SK-N-SH (cell line): Measurements from ENCODE around the gene FAM47C.

Experiments used
- CTCF ChIP-seq: fragments of 200-600 bp; sonication (generic); IDR thresholded peaks from 2 replicates; pipeline ENCODE4 v1.6.1; 2017; ENCODE audit warnings: antibody characterized with exemption, mild to moderate bottlenecking, moderate library complexity
- EP300 ChIP-seq, 2 experiments: IDR thresholded peaks; 2 replicates each; pipeline versions ENCODE4 v1.4.0 to v1.6.1; 2012; ENCODE audit warnings: borderline replicate concordance in 1 of 2, low read depth in 1 of 2, low read length in 1 of 2
- JUND ChIP-seq: IDR thresholded peaks from 2 replicates; pipeline ENCODE4 v1.4.0; 2012
- MXI1 ChIP-seq: IDR thresholded peaks from 2 replicates; pipeline ENCODE4 v1.6.1; 2012; ENCODE audit warnings: mild to moderate bottlenecking, low read depth, low read length, improper control_type of control experiment
- POLR2AphosphoS5 ChIP-seq: IDR thresholded peaks from 2 replicates; pipeline ENCODE4 v1.6.1; 2012; ENCODE audit warnings: low read depth, low read length
- RAD21 ChIP-seq: IDR thresholded peaks from 2 replicates; pipeline ENCODE4 v1.6.1; 2012; ENCODE audit warnings: mild to moderate bottlenecking, low read length
- TAF1 ChIP-seq: IDR thresholded peaks from 2 replicates; pipeline ENCODE4 v1.6.1; 2012; ENCODE audit warnings: low read depth, mild to moderate bottlenecking, low read length, moderate library complexity, borderline replicate concordance
- TCF12 ChIP-seq: IDR thresholded peaks from 2 replicates; pipeline ENCODE4 v1.4.0; 2012
- TEAD4 ChIP-seq: IDR thresholded peaks from 2 replicates; pipeline ENCODE4 v1.4.0; 2012; ENCODE audit warnings: mild to moderate bottlenecking, borderline replicate concordance; ENCODE audit not compliant: insufficient read depth
- YY1 ChIP-seq: IDR thresholded peaks from 2 replicates; pipeline ENCODE4 v1.4.0; 2012; ENCODE audit warnings: low read depth, mild to moderate bottlenecking
- TF ChIP-seq, protein P1 (sequence below): fragments of 150-350 bp; IDR thresholded peaks from 2 replicates; pipeline ENCODE4 v1.6.1; 2017; ENCODE audit warnings: antibody characterized with exemption, low read length, low read depth, borderline replicate concordance
- TF ChIP-seq, protein P2 (sequence below): IDR thresholded peaks from 2 replicates; pipeline ENCODE4 v1.4.0; 2012; ENCODE audit warnings: low read depth, borderline replicate concordance

- TF ChIP-seq JUND (no peak), TAF1 (no peak), YY1 (no peak), CTCF (no peak), TCF12 (no peak), TEAD4 (no peak), POLR2AphosphoS5 (no peak), RAD21 (no peak), MXI1 (no peak), EP300 (IDR thresholded peaks at IDR 0.05; ENCODE audit: borderline replicate concordance in 1 of 2, low read depth in 1 of 2, low read length in 1 of 2) (no peak)
- TF ChIP-seq, protein P1, sequence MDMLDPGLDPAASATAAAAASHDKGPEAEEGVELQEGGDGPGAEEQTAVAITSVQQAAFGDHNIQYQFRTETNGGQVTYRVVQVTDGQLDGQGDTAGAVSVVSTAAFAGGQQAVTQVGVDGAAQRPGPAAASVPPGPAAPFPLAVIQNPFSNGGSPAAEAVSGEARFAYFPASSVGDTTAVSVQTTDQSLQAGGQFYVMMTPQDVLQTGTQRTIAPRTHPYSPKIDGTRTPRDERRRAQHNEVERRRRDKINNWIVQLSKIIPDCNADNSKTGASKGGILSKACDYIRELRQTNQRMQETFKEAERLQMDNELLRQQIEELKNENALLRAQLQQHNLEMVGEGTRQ, result no peak
- TF ChIP-seq, protein P2, sequence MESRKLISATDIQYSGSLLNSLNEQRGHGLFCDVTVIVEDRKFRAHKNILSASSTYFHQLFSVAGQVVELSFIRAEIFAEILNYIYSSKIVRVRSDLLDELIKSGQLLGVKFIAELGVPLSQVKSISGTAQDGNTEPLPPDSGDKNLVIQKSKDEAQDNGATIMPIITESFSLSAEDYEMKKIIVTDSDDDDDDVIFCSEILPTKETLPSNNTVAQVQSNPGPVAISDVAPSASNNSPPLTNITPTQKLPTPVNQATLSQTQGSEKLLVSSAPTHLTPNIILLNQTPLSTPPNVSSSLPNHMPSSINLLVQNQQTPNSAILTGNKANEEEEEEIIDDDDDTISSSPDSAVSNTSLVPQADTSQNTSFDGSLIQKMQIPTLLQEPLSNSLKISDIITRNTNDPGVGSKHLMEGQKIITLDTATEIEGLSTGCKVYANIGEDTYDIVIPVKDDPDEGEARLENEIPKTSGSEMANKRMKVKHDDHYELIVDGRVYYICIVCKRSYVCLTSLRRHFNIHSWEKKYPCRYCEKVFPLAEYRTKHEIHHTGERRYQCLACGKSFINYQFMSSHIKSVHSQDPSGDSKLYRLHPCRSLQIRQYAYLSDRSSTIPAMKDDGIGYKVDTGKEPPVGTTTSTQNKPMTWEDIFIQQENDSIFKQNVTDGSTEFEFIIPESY, result no peak
These were observed 8.0 kb upstream of the FAM47C start for GRCh38 chrX:37000140-37000539.
